ENCODE measurements around the gene DLL3. TPM values are rescaled to one million over a fixed set of nuclear protein-coding genes. Genes with fewer than 3 reads are reported as not detected.
A peak's percentile ranks its signal among the peaks of the same experiment; 100 is the strongest.

DLL3 gene
- total and polyA plus RNA-seq, 9 of the 15 experiments (the other 6 are each of a cell fraction or from before 2014, with no cell fraction given): 0.80 to 6.3 (median 1.2) TPM

DNA sequence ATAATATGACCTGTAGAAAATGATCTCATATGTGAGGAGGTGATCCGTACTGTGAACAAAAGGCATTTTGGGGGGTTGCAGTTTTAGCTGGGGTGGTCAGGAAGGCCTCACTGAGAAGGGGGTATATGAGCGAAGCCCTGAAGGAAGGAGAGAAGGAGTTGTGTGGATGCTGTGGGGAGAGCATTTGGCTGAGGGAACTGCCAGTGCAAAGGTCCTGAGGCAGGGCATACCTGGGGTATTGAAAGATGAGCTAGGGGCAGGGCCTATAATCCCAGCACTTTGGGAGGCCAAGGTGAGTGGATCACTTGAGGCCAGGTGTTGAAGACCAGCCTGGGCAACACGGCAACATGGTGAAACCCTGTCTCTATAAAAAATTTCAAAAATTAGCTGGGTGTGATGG lies 18.7 kb downstream of the DLL3 start:
- ATAC-seq (no peak), DNase-seq (ENCODE audit: extremely low read depth in 1 of 4, low spot score in 3 of 4) (no peak), FAIRE-seq (no peak)
- no peak overlapping the region for H3K4me2 ChIP-seq (ENCODE audit: insufficient read depth, low read length)
- H3K9ac ChIP-seq (ENCODE audit: insufficient read depth in 1 of 2, low read depth in 2 of 2, low read length in 2 of 2): no peak overlapping the region
- no peaks in the 10 kb centered on the region for H3K9me1 ChIP-seq (ENCODE audit: control insufficient read depth, insufficient read depth, low read length)
- POLR2A ChIA-PET: interaction anchor here (0.5 to 0.9 kb wide), 2 partner anchors 29 to 81 kb away, joined by 3 read pairs; partner anchors contain the start of gene RPS16
- peaks cover 4 to 19% of the 10 kb centered on the region in 2 experiments; a peak in 4 of 5 replicates for H3K27me3 ChIP-seq (ENCODE audit: control insufficient read depth in 2 of 2, insufficient read depth in 2 of 2, low read length in 2 of 2)
- no peak overlapping the region for H3K27ac ChIP-seq (ENCODE audit: extremely low read depth, low read depth, low read length)
- H2AFZ ChIP-seq (ENCODE audit: low read depth, low read length): no peak overlapping the region
- H3K79me2 ChIP-seq (ENCODE audit: control insufficient read depth, insufficient read depth, low read length): no peaks in the 10 kb centered on the region
- no peak overlapping the region for H3K4me3 ChIP-seq
- intact Hi-C loops (cut with micrococcal nuclease): no loop called here
- no peaks in the 10 kb centered on the region for H3K9me3 ChIP-seq (replicated peaks; ENCODE audit: control insufficient read depth, insufficient read depth, low read depth, low read length)
- CTCF ChIA-PET (ENCODE audit: low intra/inter-chr PET ratio): no interaction called here
- peaks cover 21 to 32% of the 10 kb centered on the region in 2 experiments; a peak in 4 of 5 replicates for H3K4me1 ChIP-seq (replicated peaks in 1 of 2; ENCODE audit: control insufficient read depth in 2 of 2, insufficient read depth in 2 of 2, low read length in 2 of 2)
- H4K20me1 ChIP-seq (replicated peaks; ENCODE audit: control insufficient read depth, insufficient read depth, low read length): no peaks in the 10 kb centered on the region
- 61% methylated on average over 3 of the region's 3 CpGs for WGBS (ENCODE audit: insufficient coverage, low coverage, missing lambda C conversion rate)
- no peaks in the 10 kb centered on the region for H3K36me3 ChIP-seq (ENCODE audit: control insufficient read depth, insufficient read depth, low read length)
- TF ChIP-seq NR4A1 (CRISPR knock-in tag; IDR thresholded peaks at IDR 0.05): no peak
- no peak for TF ChIP-seq NR4A1 (tag; IDR thresholded peaks at IDR 0.05)
- TF ChIP-seq KLF16 (IDR thresholded peaks at IDR 0.05): no peak
- no peak for TF ChIP-seq FIP1L1 (IDR thresholded peaks at IDR 0.05; ENCODE audit: low read depth, low read length, poor library complexity, severe bottlenecking)
- TF ChIP-seq KDM1A (IDR thresholded peaks at IDR 0.05): peak; percentile 53 to 68; a peak in 3 of 4 replicates
- peak; percentile 77 for TF ChIP-seq RBM25 (IDR thresholded peaks at IDR 0.05; ENCODE audit: low read depth, low read length, severe bottlenecking)
- TF ChIP-seq BCOR (IDR thresholded peaks at IDR 0.05): peak; percentile 90
- TF ChIP-seq TOE1 (IDR thresholded peaks at IDR 0.05; ENCODE audit: borderline replicate concordance): no peak
- no peak for TF ChIP-seq TOE1 (CRISPR knock-in tag; IDR thresholded peaks at IDR 0.05; ENCODE audit: borderline replicate concordance, low read depth)
- 0 out of 4 replicates have a peak, but pooled peaks of 1 of the 2 experiments have one; percentile 14 for TF ChIP-seq RCOR1 (IDR thresholded peaks at IDR 0.05; ENCODE audit: borderline replicate concordance in 1 of 2, low read depth in 2 of 2, low read length in 2 of 2)
- no TSS peak for BruUV-seq (replicated peaks)
- in situ Hi-C loops (cut with MboI): no loop called here

Data from K562 (cell line).